Tibial nerve (tissue), 3 donors: ENCODE data around the gene SPINT1.

Experiments used
- POLR2A ChIP-seq, 2 donors: fragments of 450-650 bp; IDR thresholded peaks; one replicate each; pipeline ENCODE4 v1.6.1; 2017; ENCODE audit warnings: antibody characterized with exemption in 2 of 2, mild to moderate bottlenecking in 2 of 2, moderate library complexity in 2 of 2
- TF ChIP-seq, protein P1 (sequence below), 5 experiments: fragments of 200-600 bp in 3 of 5; fragments of 450-650 bp in 2 of 5; sonication (generic) in 3 of 5; IDR thresholded peaks; one replicate each; pipeline ENCODE4 v1.5.1; 2016 to 2019; ENCODE audit warnings: antibody characterized with exemption in 5 of 5, mild to moderate bottlenecking in 3 of 5, moderate library complexity in 2 of 5

DNA sequence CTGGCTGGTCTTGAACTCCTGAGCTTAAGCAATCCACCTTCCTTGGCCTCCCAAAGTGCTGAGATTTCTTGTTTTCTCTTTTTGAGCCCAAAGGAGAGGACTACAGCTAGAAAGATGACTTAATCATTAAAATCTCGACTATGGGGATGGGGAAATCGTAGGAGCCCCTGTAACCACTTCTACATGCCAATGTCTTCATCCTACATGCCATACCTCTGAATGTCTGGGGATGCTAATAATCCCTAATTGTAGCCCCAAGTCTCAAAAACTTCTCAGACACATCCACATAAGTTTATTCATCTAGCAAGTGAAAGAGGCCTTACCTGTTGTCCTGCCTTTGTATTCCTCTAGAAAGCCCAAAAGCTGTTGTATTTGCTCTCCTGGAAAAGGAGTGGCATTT lies 33.8 kb downstream of the SPINT1 start:
- TF ChIP-seq, protein P1, sequence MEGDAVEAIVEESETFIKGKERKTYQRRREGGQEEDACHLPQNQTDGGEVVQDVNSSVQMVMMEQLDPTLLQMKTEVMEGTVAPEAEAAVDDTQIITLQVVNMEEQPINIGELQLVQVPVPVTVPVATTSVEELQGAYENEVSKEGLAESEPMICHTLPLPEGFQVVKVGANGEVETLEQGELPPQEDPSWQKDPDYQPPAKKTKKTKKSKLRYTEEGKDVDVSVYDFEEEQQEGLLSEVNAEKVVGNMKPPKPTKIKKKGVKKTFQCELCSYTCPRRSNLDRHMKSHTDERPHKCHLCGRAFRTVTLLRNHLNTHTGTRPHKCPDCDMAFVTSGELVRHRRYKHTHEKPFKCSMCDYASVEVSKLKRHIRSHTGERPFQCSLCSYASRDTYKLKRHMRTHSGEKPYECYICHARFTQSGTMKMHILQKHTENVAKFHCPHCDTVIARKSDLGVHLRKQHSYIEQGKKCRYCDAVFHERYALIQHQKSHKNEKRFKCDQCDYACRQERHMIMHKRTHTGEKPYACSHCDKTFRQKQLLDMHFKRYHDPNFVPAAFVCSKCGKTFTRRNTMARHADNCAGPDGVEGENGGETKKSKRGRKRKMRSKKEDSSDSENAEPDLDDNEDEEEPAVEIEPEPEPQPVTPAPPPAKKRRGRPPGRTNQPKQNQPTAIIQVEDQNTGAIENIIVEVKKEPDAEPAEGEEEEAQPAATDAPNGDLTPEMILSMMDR (IDR thresholded peaks at IDR 0.05), result no peak
- no peak for TF ChIP-seq POLR2A (IDR thresholded peaks at IDR 0.05)
